Ovary (tissue), 3 donors: Measurements from ENCODE around the gene NFIC.

Experiments used
- POLR2A ChIP-seq: fragments of 450-650 bp; IDR thresholded peaks from one replicate; pipeline ENCODE4 v1.6.1; 2017; ENCODE audit warnings: antibody characterized with exemption, mild to moderate bottlenecking, moderate library complexity
- TF ChIP-seq, protein P1 (sequence below), 3 donors: fragments of 450-650 bp in 2 of 3; fragments of 200-600 bp in 1 of 3; IDR thresholded peaks; one replicate each; pipeline versions ENCODE4 v1.5.1 to v1.8.0; 2016 to 2022; ENCODE audit warnings: antibody characterized with exemption in 3 of 3, mild to moderate bottlenecking in 1 of 3
- donor health status: DM: no; HTN: no; CAD: no.

DNA sequence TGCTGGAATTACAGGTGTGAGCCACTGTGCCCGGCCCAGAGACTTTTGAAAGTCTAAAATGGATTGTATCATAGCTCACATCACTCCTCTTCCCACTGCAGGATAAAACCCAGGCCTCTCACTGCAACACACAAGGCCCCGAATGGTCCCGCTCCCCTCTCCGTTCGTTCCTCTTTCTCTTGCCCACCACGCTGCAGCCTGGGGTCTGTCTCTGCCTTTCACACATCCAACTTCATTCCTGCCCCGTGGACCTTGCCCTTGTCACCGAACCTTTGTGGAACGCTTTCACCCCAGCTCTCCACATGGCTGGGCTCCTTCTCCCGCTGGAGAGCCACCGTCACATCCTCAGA is 42.6 kb downstream of the NFIC start:
- no peak for TF ChIP-seq POLR2A
- TF ChIP-seq, protein P1, sequence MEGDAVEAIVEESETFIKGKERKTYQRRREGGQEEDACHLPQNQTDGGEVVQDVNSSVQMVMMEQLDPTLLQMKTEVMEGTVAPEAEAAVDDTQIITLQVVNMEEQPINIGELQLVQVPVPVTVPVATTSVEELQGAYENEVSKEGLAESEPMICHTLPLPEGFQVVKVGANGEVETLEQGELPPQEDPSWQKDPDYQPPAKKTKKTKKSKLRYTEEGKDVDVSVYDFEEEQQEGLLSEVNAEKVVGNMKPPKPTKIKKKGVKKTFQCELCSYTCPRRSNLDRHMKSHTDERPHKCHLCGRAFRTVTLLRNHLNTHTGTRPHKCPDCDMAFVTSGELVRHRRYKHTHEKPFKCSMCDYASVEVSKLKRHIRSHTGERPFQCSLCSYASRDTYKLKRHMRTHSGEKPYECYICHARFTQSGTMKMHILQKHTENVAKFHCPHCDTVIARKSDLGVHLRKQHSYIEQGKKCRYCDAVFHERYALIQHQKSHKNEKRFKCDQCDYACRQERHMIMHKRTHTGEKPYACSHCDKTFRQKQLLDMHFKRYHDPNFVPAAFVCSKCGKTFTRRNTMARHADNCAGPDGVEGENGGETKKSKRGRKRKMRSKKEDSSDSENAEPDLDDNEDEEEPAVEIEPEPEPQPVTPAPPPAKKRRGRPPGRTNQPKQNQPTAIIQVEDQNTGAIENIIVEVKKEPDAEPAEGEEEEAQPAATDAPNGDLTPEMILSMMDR (IDR thresholded peaks at IDR 0.05) = no peak
